Skeletal muscle satellite cell (primary cell): ENCODE data around the gene NOC4L.

ENCODE experiments used
- H3K27me3 ChIP-seq: 2 replicates; pipeline ENCODE4 v1.7.0; 2013; ENCODE audit warnings: low read length; ENCODE audit not compliant: control insufficient read depth, insufficient read depth
- H3K36me3 ChIP-seq: 2 replicates; pipeline ENCODE4 v1.7.0; 2013; ENCODE audit warnings: mild to moderate bottlenecking, control low read depth, low read length; ENCODE audit not compliant: insufficient read depth
- H3K4me1 ChIP-seq: 2 replicates; pipeline ENCODE4 v1.7.0; 2013; ENCODE audit warnings: low read length; ENCODE audit not compliant: control insufficient read depth, insufficient read depth
- H3K4me2 ChIP-seq: 2 replicates; pipeline ENCODE4 v1.7.0; 2013; ENCODE audit warnings: mild to moderate bottlenecking, low read length
- H3K4me3 ChIP-seq: 2 replicates; pipeline ENCODE4 v1.7.0; 2013; ENCODE audit warnings: low read length
- H3K9ac ChIP-seq: 2 replicates; pipeline ENCODE4 v1.7.0; 2013; ENCODE audit warnings: mild to moderate bottlenecking, low read depth, low read length, moderate library complexity
- H3K9me3 ChIP-seq: replicated peaks from 2 replicates; pipeline ENCODE4 v1.7.0; 2013; ENCODE audit warnings: mild to moderate bottlenecking, control low read depth, low read length

Gene NOC4L

GRCh38 chr12:132138941-132139871, 5.1 kb upstream of the NOC4L start:
- Histone ChIP-seq H3K4me3 (no peak overlapping the region), H3K4me1 (peaks cover 11% of the 10 kb centered on the region), H3K27me3 (no peaks in the 10 kb centered on the region), H3K4me2 (no peak overlapping the region), H3K9me3 (no peaks in the 10 kb centered on the region), H3K9ac (no peak overlapping the region), H3K36me3 (peaks cover 35% of the 10 kb centered on the region)

GRCh38 chr12:132139912-132140311, 4.3 kb upstream of the NOC4L start:
- H3K4me2 ChIP-seq, result no peak overlapping the region
- no peaks in the 10 kb centered on the region for H3K9me3 ChIP-seq
- H3K4me3 ChIP-seq, result no peak overlapping the region
- no peak overlapping the region for H3K9ac ChIP-seq
- peaks cover 35% of the 10 kb centered on the region for H3K36me3 ChIP-seq
- H3K27me3 ChIP-seq, result no peaks in the 10 kb centered on the region
- peaks cover 12% of the 10 kb centered on the region for H3K4me1 ChIP-seq

GRCh38 chr12:132140501-132140900, 3.8 kb upstream of the NOC4L start:
- H3K9ac ChIP-seq, result no peak overlapping the region
- no peaks in the 10 kb centered on the region for H3K27me3 ChIP-seq
- peaks cover 18% of the 10 kb centered on the region for H3K4me1 ChIP-seq
- no peaks in the 10 kb centered on the region for H3K9me3 ChIP-seq
- no peak overlapping the region for H3K4me3 ChIP-seq
- H3K4me2 ChIP-seq, result no peak overlapping the region
- H3K36me3 ChIP-seq, result peaks cover 35% of the 10 kb centered on the region

GRCh38 chr12:132140918-132141841, 3.1 kb upstream of the NOC4L start:
- no peaks in the 10 kb centered on the region for H3K27me3 ChIP-seq
- H3K9ac ChIP-seq, result no peak overlapping the region
- peaks cover 18% of the 10 kb centered on the region for H3K4me1 ChIP-seq
- no peak overlapping the region for H3K4me3 ChIP-seq
- H3K9me3 ChIP-seq, result no peaks in the 10 kb centered on the region
- no peak overlapping the region for H3K4me2 ChIP-seq
- peaks cover 35% of the 10 kb centered on the region for H3K36me3 ChIP-seq

GRCh38 chr12:132141976-132142678, 2.1 kb upstream of the NOC4L start:
- H3K4me3 ChIP-seq, result no peak overlapping the region

GRCh38 chr12:132142679-132143335, 1.4 kb upstream of the NOC4L start:
- peak overlapping the region; percentile 92 for H3K9ac ChIP-seq
- peak overlapping the region; percentile 99 for H3K4me2 ChIP-seq
- peaks cover 37% of the 10 kb centered on the region for H3K36me3 ChIP-seq
- no peaks in the 10 kb centered on the region for H3K9me3 ChIP-seq
- peaks cover 18% of the 10 kb centered on the region for H3K4me1 ChIP-seq
- H3K27me3 ChIP-seq, result no peaks in the 10 kb centered on the region
- H3K4me3 ChIP-seq, result peak overlapping the region; percentile 99

More at GRCh38 chr12:132141976-132142678, 2.1 kb upstream of the NOC4L start:
- H3K9ac ChIP-seq, result no peak overlapping the region
- peaks cover 35% of the 10 kb centered on the region for H3K36me3 ChIP-seq
- peak overlapping the region; percentile 99 for H3K4me2 ChIP-seq
- no peaks in the 10 kb centered on the region for H3K27me3 ChIP-seq
- H3K9me3 ChIP-seq, result no peaks in the 10 kb centered on the region
- H3K4me1 ChIP-seq, result peaks cover 18% of the 10 kb centered on the region

GRCh38 chr12:132143336-132144071, 753 bp upstream of the NOC4L start:
- Histone ChIP-seq H3K36me3 (peaks cover 42% of the 10 kb centered on the region), H3K27me3 (no peaks in the 10 kb centered on the region)

GRCh38 chr12:132144810-132145168, 532 bp downstream of the NOC4L start:
- peaks cover 18% of the 10 kb centered on the region for H3K4me1 ChIP-seq
- H3K27me3 ChIP-seq, result no peaks in the 10 kb centered on the region
- H3K9ac ChIP-seq, result peak overlapping the region; percentile 92
- H3K4me3 ChIP-seq, result peak overlapping the region; percentile 99
- peak overlapping the region; percentile 99 for H3K4me2 ChIP-seq
- H3K9me3 ChIP-seq, result no peaks in the 10 kb centered on the region
- peaks cover 32% of the 10 kb centered on the region for H3K36me3 ChIP-seq

More at GRCh38 chr12:132143336-132144071, 753 bp upstream of the NOC4L start:
- peak overlapping the region; percentile 99 for H3K4me2 ChIP-seq
- H3K4me3 ChIP-seq, result peak overlapping the region; percentile 99
- H3K4me1 ChIP-seq, result peaks cover 18% of the 10 kb centered on the region
- no peaks in the 10 kb centered on the region for H3K9me3 ChIP-seq
- peak overlapping the region; percentile 92 for H3K9ac ChIP-seq

- Histone ChIP-seq H3K9ac (peak overlapping the region; percentile 92), H3K9me3 (no peaks in the 10 kb centered on the region), H3K4me1 (peaks cover 18% of the 10 kb centered on the region), H3K4me2 (peak overlapping the region; percentile 99), H3K27me3 (no peaks in the 10 kb centered on the region), H3K36me3 (peaks cover 26% of the 10 kb centered on the region), H3K4me3 (peak overlapping the region; percentile 99)
Measured at GRCh38 chr12:132145334-132145733, 1.1 kb downstream of the NOC4L start.

GRCh38 chr12:132146098-132146497, 1.8 kb downstream of the NOC4L start:
- Histone ChIP-seq H3K36me3 (peaks cover 19% of the 10 kb centered on the region), H3K4me2 (no peak overlapping the region), H3K4me1 (peaks cover 18% of the 10 kb centered on the region), H3K9ac (no peak overlapping the region), H3K4me3 (no peak overlapping the region), H3K9me3 (no peaks in the 10 kb centered on the region), H3K27me3 (no peaks in the 10 kb centered on the region)
